ENCODE results near the gene LTB4R.
"Not testable (repeated sequence)": the region's sequence is repeated elsewhere in the genome, so short reads cannot be mapped to it uniquely, and the experiment has no call there.

The LTB4R gene

DNA sequence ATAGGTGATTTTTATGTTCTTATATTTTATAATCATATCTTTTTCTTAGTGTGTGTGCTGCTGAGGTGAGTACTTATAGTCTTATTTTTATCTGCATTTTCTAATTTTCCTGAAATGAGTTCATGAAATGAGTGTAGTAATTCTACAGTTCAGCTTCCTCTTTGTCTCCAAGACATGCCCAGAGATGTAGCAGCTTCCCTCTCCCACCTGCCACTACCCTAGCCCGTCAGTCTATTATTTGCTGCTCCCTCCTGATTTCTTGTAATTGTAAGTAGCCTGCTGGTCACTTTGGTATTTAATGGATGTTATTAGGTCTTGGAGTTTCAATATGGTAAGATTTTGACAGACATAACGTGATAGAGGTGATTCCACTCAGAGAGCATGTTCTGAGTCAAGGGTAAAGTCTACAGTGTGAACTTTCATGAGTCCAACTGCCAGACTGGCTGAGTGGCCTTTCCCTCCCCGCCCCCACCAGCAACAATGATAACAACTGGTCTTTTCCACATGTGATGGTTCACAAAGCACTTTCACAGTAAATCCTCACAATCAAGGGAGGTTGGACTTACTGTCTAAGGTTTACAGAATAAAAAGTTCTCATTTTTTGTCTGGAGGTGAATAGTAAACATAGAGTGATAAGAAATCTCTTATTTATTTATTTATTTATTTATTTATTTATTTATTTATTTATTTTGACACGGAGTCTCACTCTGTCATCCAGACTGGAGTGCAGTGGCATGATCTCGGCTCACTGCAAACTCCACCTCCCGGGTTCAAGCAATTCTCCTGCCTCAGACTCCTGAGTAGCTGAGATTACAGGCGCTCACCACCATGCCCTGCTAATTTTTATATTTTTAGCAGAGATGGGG, 32.7 kb downstream of the LTB4R start:
- TF ChIP-seq, protein P1, sequence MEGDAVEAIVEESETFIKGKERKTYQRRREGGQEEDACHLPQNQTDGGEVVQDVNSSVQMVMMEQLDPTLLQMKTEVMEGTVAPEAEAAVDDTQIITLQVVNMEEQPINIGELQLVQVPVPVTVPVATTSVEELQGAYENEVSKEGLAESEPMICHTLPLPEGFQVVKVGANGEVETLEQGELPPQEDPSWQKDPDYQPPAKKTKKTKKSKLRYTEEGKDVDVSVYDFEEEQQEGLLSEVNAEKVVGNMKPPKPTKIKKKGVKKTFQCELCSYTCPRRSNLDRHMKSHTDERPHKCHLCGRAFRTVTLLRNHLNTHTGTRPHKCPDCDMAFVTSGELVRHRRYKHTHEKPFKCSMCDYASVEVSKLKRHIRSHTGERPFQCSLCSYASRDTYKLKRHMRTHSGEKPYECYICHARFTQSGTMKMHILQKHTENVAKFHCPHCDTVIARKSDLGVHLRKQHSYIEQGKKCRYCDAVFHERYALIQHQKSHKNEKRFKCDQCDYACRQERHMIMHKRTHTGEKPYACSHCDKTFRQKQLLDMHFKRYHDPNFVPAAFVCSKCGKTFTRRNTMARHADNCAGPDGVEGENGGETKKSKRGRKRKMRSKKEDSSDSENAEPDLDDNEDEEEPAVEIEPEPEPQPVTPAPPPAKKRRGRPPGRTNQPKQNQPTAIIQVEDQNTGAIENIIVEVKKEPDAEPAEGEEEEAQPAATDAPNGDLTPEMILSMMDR (IDR thresholded peaks at IDR 0.05; ENCODE audit: low read depth, low read length, missing control alignments), result no peak
- DNase-seq (ENCODE audit: extremely low read depth, low read depth), result no peak
- H3K4me3 ChIP-seq (replicated peaks; ENCODE audit: low read depth, low read length), result no peak overlapping the region

DNA sequence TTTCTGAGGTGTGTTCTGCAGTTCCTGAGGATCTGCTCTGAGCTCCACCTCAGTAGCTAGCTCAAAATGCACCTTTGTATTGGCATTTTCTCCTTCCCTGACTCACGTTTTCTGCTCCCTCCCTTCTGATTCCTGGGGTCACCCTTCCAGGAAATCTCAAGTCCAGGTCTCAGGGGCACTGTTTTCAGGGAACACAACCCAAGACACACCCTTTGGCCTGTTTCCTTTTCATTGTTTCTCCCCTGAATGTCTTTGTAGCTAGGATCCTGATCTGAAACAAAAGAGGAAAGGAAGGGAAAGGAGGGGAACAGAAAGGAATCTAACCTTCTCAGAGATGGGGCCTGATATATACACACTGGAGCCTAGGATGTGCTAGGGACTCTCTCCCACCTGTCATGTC, 35.8 kb downstream of the LTB4R start:
- no peak for DNase-seq (ENCODE audit: extremely low read depth, low read depth)

DNA sequence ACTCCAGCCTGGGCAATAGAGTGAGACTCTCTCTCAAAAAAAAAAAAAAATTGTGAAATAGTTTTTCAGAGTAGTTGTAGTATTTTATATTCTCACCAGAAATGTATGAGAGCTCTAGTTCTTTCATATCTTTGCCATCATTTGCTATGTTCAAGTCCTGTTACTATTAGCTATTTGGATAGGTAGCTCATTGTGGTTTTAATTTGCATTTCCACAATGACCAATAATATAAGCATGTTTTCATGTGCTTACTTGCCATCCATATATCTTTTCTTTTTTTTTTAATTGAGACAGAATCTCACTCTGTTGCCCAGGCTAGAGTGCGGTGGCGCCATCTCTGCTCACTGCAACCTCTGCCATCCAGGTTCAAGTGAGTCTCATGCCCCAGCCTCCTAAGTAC, 36.9 kb downstream of the LTB4R start:
- TF ChIP-seq, protein P1 (IDR thresholded peaks at IDR 0.05; ENCODE audit: low read depth, low read length, missing control alignments), result no peak
- no peak overlapping the region for H3K4me3 ChIP-seq (replicated peaks; ENCODE audit: low read depth, low read length)
- DNase-seq (ENCODE audit: extremely low read depth, low read depth), result no peak

More for the DNA sequence above, 35.8 kb downstream of the LTB4R start:
- TF ChIP-seq, protein P1 (IDR thresholded peaks at IDR 0.05; ENCODE audit: low read depth, low read length, missing control alignments), result no peak
- H3K4me3 ChIP-seq (replicated peaks; ENCODE audit: low read depth, low read length), result no peak overlapping the region

DNA sequence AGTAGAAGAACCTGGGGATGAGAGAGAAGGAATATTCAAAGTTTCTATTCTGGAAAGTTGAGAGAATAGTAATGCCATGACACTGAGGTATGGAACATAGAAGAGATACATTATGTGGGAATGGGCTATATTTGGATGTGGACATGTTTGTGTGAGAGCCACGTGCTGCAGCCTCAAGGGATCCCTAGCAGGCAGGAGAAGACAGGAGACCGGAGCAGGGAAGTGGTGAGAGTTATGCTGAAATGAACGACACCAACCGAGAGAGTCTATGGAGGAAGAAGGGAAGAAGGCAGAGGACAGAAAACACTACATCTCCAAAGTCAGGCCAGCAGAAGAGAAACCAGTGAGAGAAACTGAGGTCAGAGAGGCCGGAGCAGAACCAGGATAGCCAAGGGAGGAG, 38.4 kb downstream of the LTB4R start:
- TF ChIP-seq, protein P1 (IDR thresholded peaks at IDR 0.05; ENCODE audit: low read depth, low read length, missing control alignments), result no peak
- H3K4me3 ChIP-seq (replicated peaks; ENCODE audit: low read depth, low read length), result no peak overlapping the region
- DNase-seq (ENCODE audit: extremely low read depth, low read depth), result no peak

GRCh38 chr14:24351517-24351916, 40.2 kb downstream of the LTB4R start:
- H3K4me3 ChIP-seq (replicated peaks; ENCODE audit: low read depth, low read length), result no peak overlapping the region
- no peak for DNase-seq (ENCODE audit: extremely low read depth, low read depth)
- TF ChIP-seq, protein P1 (IDR thresholded peaks at IDR 0.05; ENCODE audit: low read depth, low read length, missing control alignments), result no peak

- H3K4me3 ChIP-seq (replicated peaks; ENCODE audit: low read depth, low read length), result no peak overlapping the region
- TF ChIP-seq, protein P1 (IDR thresholded peaks at IDR 0.05; ENCODE audit: low read depth, low read length, missing control alignments), result no peak
- DNase-seq (ENCODE audit: extremely low read depth, low read depth), result peak; percentile 56
Observed at GRCh38 chr14:24353559-24354481, 42.5 kb downstream of the LTB4R start.

DNA sequence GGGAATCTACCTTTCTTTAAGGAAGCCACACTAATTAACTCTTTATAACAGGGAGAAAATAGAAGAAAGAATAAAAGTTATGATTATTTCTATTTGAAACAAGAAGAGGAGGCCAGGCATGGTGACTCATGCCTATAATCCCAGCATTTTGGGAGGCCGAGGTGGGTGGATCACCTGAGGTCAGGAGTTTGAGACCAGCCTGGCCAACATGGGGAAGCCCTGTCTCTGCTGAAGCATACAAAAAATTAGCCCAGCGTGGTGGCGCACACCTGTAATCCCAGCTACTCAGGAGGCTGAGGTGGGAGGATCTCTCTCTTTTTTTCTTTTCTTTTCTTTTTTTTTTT, 43.2 kb downstream of the LTB4R start:
- H3K4me3 ChIP-seq (replicated peaks; ENCODE audit: low read depth, low read length); DNase-seq (ENCODE audit: extremely low read depth, low read depth): not testable (repeated sequence)

All from HFF-Myc (cell line).